Tibial nerve (tissue), 4 donors: ENCODE data around the gene FOS. TPM values are rescaled to one million over a fixed set of nuclear protein-coding genes. Genes with fewer than 3 reads are reported as not detected.

Source experiments
- DNase-seq, 2 donors: peaks; one replicate each; pipeline ENCODE4 v3.0.0-alpha.2; 2019; ENCODE audit warnings: low spot score in 2 of 2
- H3K27ac ChIP-seq, 4 donors: fragments of 200-600 bp; sonication (generic) in 3 of 4; one replicate each; pipeline ENCODE4 v1.5.1; 2017 to 2019; ENCODE audit warnings: mild to moderate bottlenecking in 1 of 4
- H3K27me3 ChIP-seq, 2 donors: fragments of 200-600 bp; sonication (generic) in 1 of 2; one replicate each; pipeline versions ENCODE4 v1.5.1 to v1.6.0; 2017 to 2019
- H3K36me3 ChIP-seq, 3 donors: fragments of 200-600 bp; sonication (generic); one replicate each; pipeline ENCODE4 v1.5.1; 2018 to 2019
- H3K4me1 ChIP-seq, 4 donors: fragments of 200-600 bp; sonication (generic) in 3 of 4; one replicate each; pipeline ENCODE4 v1.5.1; 2017 to 2019
- H3K4me3 ChIP-seq, 4 donors: fragments of 200-600 bp; sonication (generic) in 3 of 4; one replicate each; pipeline ENCODE4 v1.5.1; 2017 to 2019; ENCODE audit warnings: mild to moderate bottlenecking in 1 of 4, moderate library complexity in 1 of 4
- H3K9me3 ChIP-seq, 4 donors: fragments of 200-600 bp; sonication (generic) in 3 of 4; one replicate each; pipeline ENCODE4 v1.5.1; 2017 to 2019
- CTCF ChIP-seq, 5 experiments: fragments of 200-600 bp in 3 of 5; fragments of 450-650 bp in 2 of 5; sonication (generic) in 3 of 5; IDR thresholded peaks; one replicate each; pipeline ENCODE4 v1.5.1; 2016 to 2019; ENCODE audit warnings: antibody characterized with exemption in 5 of 5, mild to moderate bottlenecking in 3 of 5, moderate library complexity in 2 of 5
- EP300 ChIP-seq, 2 donors: sonication (generic); formaldehyde crosslinking; IDR thresholded peaks; one replicate each; pipeline ENCODE4 v1.6.1; 2017; ENCODE audit warnings: antibody characterized with exemption in 2 of 2, mild to moderate bottlenecking in 1 of 2
- POLR2A ChIP-seq, 2 donors: fragments of 450-650 bp; IDR thresholded peaks; one replicate each; pipeline ENCODE4 v1.6.1; 2017; ENCODE audit warnings: antibody characterized with exemption in 2 of 2, mild to moderate bottlenecking in 2 of 2, moderate library complexity in 2 of 2
- WGBS, 2 donors: methylation state at CpG; one replicate each; pipeline ENCODE4 v1.1.5; 2018; 5-methylcytosine and 5-hydroxymethylcytosine counted together
- total RNA-seq, 4 donors: library from RNA; depleted of rRNA; stranded (reverse); fragments of >200 nt; gene quantifications; one replicate each; pipeline ENCODE4 v1.1.0, GENCODE V29; 2016

The FOS gene
- total RNA-seq, 4 donors from 2014 or later, result 373 to 1,352 (median 619) TPM

- H3K4me3 ChIP-seq, result peak overlapping the region; percentile 71 to 97 (median 85)
- peak in 1 of 2 donors; percentile 51 for TF ChIP-seq EP300 (IDR thresholded peaks at IDR 0.05)
- no peak for TF ChIP-seq POLR2A (IDR thresholded peaks at IDR 0.05)
- TF ChIP-seq CTCF (IDR thresholded peaks at IDR 0.05), result no peak
- H3K27me3 ChIP-seq, result no peaks in the 10 kb centered on the region
- peak overlapping the region; percentile 96 to 100 (median 98) for H3K27ac ChIP-seq
- WGBS, 2 donors, result 8 to 11% methylated on average over 25 to 26 of the region's 26 CpGs
- H3K9me3 ChIP-seq, result no peaks in the 10 kb centered on the region
- no peak for DNase-seq
- H3K36me3 ChIP-seq, result peaks cover 0 to 35% (median 7%) of the 10 kb centered on the region in 3 donors
- peaks cover 0 to 49% (median 33%) of the 10 kb centered on the region in 4 donors for H3K4me1 ChIP-seq
These were observed 1.2 kb downstream of the FOS start for GRCh38 chr14:75279763-75280290.

- no peaks in the 10 kb centered on the region for H3K9me3 ChIP-seq
- peak overlapping the region; percentile 96 to 100 (median 98) for H3K27ac ChIP-seq
- DNase-seq, result no peak
- peaks cover 0 to 44% (median 28%) of the 10 kb centered on the region in 4 donors for H3K4me1 ChIP-seq
- no peaks in the 10 kb centered on the region for H3K27me3 ChIP-seq
- H3K36me3 ChIP-seq, result peaks cover 0 to 35% (median 7%) of the 10 kb centered on the region in 3 donors
- TF ChIP-seq POLR2A (IDR thresholded peaks at IDR 0.05), result no peak
- TF ChIP-seq EP300 (IDR thresholded peaks at IDR 0.05), result no peak
- TF ChIP-seq CTCF (IDR thresholded peaks at IDR 0.05), result no peak
- peak overlapping the region; percentile 71 to 97 (median 85) for H3K4me3 ChIP-seq
- WGBS, 2 donors, result 73 to 78% methylated on average over 7 of the region's 7 CpGs
These were observed 1.7 kb downstream of the FOS start for GRCh38 chr14:75280291-75280830.

- TF ChIP-seq POLR2A (IDR thresholded peaks at IDR 0.05), result peak in 1 of 2 donors; percentile 33
- TF ChIP-seq EP300 (IDR thresholded peaks at IDR 0.05), result peak in 1 of 2 donors; percentile 96
- TF ChIP-seq CTCF (IDR thresholded peaks at IDR 0.05), result no peak
- Histone ChIP-seq H3K4me1 (peaks cover 0 to 37% (median 22%) of the 10 kb centered on the region in 4 donors), H3K27ac (peak overlapping the region; percentile 28 to 100 (median 98)), H3K4me3 (peak overlapping the region; percentile 71 to 97 (median 85)), H3K9me3 (no peaks in the 10 kb centered on the region), H3K27me3 (no peaks in the 10 kb centered on the region), H3K36me3 (peaks cover 0 to 35% (median 7%) of the 10 kb centered on the region in 3 donors)
- WGBS, 2 donors, result 74 to 79% methylated on average over 4 to 16 of the region's 17 CpGs
- peak in 1 of 2 donors; percentile 54 for DNase-seq
These were observed 2.4 kb downstream of the FOS start for GRCh38 chr14:75280831-75281653.

GRCh38 chr14:75281654-75282019 is 3.0 kb downstream of the FOS start:
- 80 to 87% methylated on average over 1 of the region's 1 CpG for WGBS, 2 donors
- Histone ChIP-seq H3K4me3 (peak overlapping the region; percentile 71 to 97 (median 85)), H3K9me3 (no peaks in the 10 kb centered on the region), H3K27me3 (no peaks in the 10 kb centered on the region), H3K36me3 (peaks cover 0 to 35% (median 7%) of the 10 kb centered on the region in 3 donors), H3K27ac (peak overlapping the region in 3 of 4 donors; percentile 96 to 100 (median 99)), H3K4me1 (peaks cover 0 to 31% (median 17%) of the 10 kb centered on the region in 4 donors)
- no peak for DNase-seq
- TF ChIP-seq EP300 (IDR thresholded peaks at IDR 0.05) (no peak), CTCF (IDR thresholded peaks at IDR 0.05) (no peak), POLR2A (IDR thresholded peaks at IDR 0.05) (no peak)
